Suprapubic skin (tissue), 2 donors: ENCODE measurements around the gene PTPRN2.

Experiments
- EP300 ChIP-seq: sonication (generic); formaldehyde crosslinking; IDR thresholded peaks from one replicate; pipeline ENCODE4 v1.6.1; 2017; ENCODE audit warnings: antibody characterized with exemption
- POLR2A ChIP-seq, 2 donors: fragments of 450-650 bp; IDR thresholded peaks; one replicate each; pipeline ENCODE4 v1.6.1; 2017; ENCODE audit warnings: antibody characterized with exemption in 2 of 2, mild to moderate bottlenecking in 2 of 2, moderate library complexity in 2 of 2

- TF ChIP-seq POLR2A (IDR thresholded peaks at IDR 0.05) (no peak), EP300 (no peak)
Observed at GRCh38 chr7:157736341-157736740, 851.3 kb downstream of the PTPRN2 start.
